Skin of body (tissue), 2 donors: ENCODE data around the gene NTNG1. TPM values are rescaled to one million over a fixed set of nuclear protein-coding genes. Genes with fewer than 3 reads are reported as not detected.

ENCODE experiments used
- DNase-seq: peaks from one replicate; lab custom pipeline; 2025; lab: John Stamatoyannopoulos, UW
- total RNA-seq: library from RNA; depleted of rRNA; stranded (reverse); fragments of >200 nt; gene quantifications from one replicate; pipeline ENCODE4 v1.2.3, GENCODE V29; 2014

NTNG1 gene
- total RNA-seq, 1 donor from 2014 or later = 9.1 TPM

DNA sequence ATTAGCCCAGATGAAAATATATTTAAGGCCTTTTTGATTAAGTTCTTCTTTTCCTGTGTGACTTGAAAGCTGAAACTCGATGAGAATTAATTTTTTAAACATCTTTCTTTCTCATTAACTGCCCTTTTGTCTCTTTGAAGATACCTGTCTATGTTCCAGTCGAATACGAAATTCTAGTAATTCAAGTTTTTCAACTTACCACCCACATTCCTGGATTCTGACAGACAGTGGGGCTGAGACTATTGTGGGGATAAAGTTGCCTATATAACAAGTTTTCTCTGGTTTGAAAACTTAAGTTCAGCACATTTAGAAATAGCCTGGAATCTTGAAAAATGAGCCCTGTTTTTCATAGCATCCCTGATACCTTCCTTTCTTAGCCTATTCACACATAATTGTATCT is 114.6 kb downstream of the NTNG1 start:
- DNase-seq = no peak

DNA sequence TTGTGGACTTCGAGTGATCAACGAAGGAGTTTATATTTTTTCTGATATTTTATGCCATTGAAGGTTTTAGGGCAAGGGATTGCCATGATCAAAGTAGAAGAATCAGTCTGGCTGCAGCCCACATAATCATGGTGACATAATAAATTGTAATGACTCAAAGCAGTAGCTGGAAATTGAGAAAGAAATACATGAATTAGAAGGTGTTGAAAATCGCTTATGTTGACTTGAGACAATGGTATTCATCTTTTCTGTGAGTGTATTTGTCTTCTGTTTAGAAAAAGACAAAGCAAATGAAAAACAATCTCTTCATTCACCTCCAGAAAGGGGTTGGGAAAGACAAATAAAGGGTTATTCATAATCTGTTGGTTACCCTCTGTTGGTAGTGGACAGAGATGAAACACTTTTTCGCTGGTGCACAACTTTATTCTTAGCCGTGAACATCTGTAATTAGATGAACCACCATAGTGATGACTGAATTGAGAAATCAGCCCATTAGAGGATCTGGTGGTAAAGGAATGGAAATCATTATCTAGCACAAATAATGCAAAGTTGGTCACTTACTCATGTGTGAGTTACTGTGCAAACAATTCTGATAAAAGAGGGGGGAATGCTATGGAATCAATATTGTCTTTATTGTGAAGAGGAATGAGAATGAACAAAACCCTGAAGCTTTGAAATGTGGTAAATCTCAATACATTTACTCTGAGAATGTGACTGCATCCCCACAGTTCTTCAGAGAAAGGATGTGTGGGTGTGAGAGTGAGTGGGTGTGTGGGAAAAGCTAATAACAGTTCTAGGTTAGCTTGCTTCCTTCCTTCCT is 121.8 kb downstream of the NTNG1 start:
- DNase-seq = no peak

DNA sequence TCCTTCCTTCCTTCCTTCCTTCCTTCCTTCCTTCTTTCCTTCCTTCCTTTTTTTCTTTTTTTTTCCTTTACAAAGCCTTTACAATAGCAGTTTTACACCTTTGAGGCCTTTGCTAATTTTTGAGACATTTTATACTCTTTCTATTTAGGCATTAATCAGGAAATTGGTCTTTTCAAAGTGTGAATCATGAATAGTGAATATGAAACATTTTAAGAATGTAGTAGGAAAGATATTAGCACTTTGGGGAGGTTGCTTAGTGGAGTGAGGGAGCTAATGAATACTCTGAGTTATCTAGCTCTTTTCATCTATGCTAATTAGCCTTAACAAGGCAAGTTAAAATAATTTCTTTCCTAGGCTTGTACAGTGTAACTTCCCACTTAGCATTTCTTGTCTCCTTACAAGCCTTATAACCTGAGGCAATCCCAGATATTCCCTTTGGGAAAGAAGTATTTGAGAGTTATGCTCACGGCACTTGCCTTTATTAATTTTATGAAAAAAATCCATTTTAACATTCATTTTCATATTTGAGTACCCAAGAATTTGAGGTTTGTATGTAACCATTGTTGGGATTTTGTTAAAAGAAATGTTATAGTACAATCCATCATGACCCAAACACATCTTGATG is 122.6 kb downstream of the NTNG1 start:
- no peak for DNase-seq

DNA sequence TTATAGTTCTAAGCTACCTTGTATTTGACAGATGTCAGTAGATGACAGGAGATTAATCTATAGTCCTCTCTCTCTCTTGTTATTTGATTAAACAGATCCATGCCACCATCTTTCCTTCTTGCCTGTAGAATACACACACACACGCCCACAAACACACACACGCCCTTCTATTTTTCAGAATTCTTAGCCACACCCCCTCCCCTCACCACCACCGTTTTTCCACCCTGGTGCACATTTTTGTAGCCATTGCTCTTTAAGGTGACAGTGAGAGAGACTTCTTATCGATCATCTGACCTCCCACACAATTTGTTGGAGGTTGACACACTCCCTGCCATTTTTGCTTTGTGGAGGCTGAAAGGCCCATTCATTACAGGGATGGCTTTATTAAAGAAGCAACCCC is 123.2 kb downstream of the NTNG1 start:
- DNase-seq = no peak

DNA sequence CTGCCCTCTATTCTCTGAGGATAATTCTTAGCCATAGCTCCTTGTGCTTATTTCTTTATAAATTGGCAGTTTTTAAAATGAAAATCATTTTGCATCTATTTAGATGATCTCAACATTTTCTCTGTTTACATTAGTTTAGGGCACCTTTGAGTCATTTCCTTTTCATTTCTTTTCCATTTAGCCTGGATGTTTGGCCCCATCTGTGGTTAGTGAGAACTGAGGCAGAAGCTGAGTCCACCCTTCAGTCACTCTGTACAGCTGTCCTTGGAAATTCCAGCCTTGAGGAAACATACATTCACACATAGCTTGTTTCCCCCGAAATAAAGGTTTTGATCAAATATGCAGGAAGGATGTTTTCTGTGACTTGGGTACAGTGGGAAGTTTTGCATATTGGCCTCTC is 123.7 kb downstream of the NTNG1 start:
- DNase-seq = no peak

DNA sequence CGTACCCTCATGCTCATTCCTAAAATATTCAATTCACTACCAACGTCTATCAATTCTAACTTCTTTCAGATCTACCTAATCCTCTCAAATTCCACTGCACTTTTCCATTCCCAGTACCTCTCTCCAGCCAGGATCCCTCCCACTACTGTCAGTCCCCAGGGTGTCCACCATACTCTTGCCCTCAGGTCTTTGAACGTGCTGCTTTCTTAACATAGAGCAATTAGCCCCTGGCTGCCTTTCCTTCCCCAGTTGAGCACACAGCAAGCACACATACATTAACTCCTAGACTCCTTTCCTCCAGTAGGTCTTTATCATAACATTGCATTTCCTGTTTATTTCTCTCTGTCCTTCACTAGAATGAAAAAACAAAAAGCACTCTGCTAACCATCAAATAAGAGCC is 126.7 kb downstream of the NTNG1 start:
- DNase-seq = no peak

DNA sequence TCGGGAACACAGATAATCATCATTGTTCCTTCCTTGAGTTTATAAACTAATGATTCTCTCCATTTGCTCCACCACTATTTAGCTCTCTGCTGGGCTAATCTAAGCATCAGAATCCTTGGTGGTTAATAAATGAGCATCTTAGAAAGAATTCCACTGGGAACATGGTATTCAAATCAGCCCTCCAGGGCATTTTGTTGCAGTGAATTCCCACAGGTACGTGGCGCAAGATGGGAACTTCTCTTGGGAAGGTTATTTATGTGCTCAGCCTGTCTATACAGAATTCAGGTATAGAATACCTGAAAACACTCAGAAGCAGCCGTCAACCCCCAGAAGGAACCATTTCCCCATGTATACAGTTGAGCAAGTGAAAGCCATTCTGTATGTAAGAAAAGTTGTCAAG is 131.5 kb downstream of the NTNG1 start:
- DNase-seq = no peak

DNA sequence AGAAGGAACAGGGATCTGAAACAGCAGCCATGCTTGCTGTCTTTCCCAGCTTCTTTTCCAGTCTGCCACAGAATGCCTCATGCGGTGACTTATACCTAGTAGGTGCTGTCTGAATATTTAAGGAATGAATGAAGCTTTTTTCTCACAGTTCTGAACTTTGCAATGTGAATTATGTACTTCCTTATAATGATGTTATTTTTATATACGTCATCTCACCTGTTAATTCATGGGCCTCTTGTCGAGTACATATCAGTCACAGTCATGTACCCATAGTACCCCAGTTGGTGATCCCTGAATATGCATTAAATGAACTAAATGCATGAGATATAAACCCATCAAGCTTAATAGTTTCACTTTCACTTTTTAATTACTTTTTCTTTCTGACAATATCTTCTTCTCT is 132.7 kb downstream of the NTNG1 start:
- no peak for DNase-seq

DNA sequence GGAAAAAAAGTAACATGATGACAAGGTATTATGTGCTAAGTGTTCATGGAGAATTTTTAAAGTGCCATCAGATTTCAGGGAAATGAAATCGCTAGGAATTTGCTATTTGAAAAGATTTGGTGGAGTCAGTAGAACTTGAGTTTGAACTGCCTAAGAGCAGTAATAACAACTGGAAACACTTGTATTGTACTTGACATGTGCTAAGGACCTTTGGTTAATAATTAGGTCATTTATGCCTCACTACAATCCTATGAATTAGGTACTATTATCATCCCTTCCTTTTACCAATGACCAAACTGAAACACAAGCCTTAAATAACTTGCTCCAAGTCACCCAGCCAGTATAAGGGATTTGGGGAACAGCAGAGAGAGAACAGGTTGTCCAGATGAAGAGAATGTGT is 133.4 kb downstream of the NTNG1 start:
- no peak for DNase-seq

DNA sequence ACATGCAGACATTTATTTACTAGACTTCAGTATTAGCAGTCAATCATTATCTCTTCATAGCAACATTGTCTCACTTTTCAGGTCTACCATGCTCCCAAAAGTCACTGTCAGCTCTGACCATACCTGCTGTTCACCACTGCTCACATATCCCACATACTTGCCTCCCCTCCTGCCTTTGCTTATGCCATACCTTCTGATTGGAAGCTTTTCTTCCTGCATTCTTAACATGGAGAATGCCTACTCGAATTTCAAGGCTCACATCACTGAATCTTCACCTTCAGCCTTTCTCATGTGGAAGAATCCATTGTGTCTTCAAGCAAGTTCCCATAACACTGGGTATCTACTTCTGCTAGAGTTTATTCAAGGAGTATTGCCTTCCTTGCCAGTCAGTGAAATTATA is 135.4 kb downstream of the NTNG1 start:
- no peak for DNase-seq

DNA sequence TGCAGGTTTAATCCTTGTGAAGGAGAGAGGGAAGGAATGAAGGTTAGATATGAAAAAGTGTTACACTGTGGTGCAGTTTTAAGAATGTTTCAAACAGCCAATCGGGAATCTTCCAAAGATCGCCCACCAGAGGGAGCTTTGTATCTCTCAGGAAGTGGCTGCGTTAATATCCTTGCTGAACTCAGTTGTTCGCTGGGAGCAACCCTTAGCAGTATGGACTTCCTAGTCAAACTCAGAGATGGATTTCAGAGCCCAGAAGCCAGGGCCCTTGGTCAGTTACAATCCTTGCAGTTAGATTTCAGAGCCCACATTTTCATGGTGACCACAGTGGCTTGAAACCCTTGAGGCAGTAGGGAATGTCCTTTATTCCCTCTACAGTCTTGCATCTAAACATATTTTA is 136.2 kb downstream of the NTNG1 start:
- DNase-seq = peak; percentile 50

DNA sequence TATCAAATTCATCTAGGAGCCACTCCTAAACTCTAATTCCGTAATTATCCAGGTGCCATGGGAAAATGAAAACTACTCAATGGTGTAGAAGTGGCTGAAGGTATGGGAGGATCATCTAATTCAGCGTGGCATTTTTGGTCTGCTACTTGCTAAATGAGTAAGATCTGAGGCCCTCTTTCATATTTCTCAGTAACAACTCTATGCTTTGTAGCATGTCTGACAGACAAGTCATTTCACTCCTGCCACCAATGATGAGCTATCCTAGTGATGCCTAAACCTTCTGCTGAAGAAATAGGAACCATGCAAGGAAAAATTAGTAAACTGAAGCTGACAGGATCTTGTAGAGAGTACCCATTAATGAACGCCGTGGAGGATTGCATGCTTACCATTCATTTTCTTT is 145.3 kb downstream of the NTNG1 start:
- no peak for DNase-seq

DNA sequence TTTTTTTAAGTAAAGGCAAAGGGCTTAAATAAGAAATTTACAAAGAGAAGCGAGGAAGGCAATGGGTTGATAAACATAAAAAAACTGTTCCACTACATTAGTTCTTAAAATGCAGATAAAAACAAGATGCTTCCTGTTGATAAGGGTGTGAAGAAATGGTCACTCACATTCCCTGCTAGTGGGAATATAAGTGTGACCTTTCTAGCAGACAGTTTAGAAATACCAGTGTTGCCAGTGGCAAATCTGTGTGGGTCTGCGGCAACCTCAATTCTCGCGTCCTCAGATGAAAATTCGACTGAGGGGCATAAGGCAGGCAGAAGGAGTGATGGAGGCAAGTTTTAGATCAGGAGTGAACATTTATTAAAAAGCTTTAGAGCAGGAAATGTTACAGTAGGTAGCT is 151.1 kb downstream of the NTNG1 start:
- DNase-seq = no peak

DNA sequence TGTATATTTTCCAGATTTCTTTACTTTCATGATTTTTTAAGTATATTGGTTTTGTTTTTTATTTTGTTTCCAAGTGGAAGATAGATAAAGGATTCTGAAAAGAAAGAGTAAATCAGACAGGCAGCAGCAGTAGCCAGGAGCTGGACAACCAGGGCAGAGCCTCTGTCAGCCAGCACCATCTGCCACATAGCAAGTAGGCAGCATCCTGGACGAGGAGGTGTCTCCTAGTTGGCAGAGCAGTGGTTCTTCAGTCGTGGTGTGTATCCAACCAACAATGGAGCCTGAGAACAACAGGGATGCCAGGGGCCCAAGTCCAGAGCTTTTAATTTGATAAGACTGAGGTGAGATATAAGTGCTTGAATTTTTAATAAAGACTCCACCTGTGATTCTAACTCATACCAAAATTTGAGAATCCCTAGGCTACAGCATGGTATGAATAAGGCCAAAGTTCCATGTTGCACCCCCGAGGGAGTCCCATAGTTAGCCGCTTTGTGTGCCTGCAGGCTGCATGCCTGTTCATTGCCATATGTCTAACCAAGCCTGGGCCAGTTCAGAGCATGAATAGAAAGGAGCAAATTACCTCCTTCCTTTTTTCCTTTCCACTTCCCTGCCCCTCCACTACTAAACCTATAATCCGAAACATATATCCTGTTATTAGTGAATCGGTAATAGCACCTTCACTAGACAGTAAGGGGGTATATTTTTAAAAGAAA is 153.2 kb downstream of the NTNG1 start:
- no peak for DNase-seq

DNA sequence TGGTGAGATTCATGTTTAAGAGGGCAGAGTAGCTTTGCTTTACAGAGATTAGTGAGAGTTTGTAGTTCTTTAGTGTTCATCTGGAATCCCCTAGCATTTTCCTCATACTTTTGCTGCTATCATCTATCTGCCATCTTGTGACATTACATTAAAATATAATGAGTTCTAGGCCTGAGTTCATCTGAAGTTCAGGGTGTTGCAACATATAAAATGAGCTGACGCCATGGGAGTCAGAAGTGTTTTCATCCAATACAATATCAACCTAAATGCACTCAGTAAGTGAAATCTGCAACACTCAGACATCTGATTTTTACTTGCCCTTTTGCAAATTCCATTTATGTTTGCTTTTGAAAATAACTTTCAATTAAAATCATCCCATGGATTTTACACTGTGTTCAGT is 153.8 kb downstream of the NTNG1 start:
- DNase-seq = no peak

DNA sequence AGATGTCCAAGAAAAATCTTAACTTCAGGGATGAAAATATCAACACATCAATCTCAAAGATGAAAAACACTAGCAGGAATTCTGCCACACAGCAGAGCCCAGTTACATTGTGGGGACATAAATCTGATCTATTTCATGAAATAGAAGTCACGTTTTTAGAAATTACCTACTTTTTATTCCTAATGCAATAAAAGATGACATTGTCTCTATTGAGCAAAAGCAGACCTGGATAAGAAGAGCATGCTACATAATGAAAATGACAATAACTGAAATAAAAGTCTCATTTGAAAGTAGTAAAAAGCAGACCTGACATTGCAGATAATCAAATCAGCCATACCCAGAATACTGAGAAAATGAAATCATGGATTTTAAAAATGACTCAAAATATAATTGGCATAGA is 156.8 kb downstream of the NTNG1 start:
- DNase-seq = no peak

DNA sequence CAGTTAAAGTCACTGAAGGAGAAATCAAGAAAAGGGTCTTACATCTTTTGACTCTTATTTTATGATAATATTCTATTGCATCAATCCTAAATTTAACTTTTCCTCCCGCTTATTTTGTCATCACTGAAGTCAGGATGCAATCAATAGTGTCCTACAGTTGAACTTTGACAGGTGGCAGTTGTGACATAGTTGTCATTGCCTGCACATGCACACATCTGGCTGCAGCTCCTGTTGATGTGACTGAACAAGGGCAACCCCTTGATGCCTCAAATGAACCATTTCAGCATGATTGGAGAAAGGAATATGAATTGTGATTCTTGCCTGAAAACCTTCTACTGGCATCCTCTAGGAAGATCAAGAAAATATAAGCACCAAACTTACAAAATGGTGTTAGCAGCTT is 157.7 kb downstream of the NTNG1 start:
- DNase-seq = no peak

DNA sequence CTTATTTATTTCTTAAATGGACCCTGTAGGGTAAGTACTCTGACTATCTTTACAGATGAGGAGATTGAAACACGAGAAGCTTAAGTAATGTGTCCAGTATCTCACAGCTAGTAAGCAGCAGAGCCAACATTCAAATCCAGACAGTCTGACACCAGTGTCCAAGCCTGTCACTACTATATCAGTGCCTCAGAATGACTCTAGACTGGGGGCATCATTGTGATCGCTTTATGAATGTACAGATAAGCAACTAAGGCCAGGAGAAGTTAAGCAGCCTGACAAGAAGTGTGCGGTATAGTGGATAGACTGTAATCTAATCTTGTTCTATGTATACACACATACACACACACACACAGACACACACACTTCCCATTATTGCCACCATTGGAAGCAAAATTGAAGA is 158.7 kb downstream of the NTNG1 start:
- no peak for DNase-seq

DNA sequence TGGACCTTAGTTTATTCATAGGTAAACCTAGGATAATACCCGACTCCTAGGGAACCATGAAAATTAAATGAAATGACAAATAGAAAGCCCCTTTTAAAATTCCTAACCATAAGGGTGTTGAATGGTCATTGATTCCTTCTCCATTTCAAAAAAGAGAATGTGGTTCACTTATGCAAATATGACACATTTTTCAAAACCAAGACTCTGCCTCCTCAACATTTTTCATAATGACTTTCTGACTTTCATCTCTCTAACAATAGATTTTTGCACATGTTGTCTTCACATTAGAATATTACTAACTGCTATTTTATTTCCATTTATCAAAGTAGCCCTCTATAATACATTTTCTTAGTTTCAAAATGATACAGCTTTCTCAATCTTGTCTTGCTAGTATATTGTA is 169.1 kb downstream of the NTNG1 start:
- no peak for DNase-seq

DNA sequence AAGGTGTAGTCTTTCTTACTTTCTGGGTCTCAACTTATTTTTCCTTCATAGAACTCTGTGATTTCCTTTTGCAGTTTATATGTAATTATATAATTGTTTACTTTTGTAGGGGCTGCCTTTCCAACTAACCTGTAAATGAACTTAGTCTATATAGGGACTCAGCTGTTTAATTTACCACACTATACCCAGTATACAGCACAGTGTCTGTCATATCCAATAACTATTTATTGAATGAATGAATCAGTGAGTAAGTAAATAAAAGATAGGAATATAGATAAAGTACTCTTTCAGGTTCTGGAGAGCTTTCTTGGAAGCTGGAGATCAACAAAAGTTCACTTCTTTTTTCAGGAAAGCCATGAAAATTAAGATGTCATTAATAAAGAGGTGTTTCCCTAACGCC is 174.8 kb downstream of the NTNG1 start:
- DNase-seq = no peak

DNA sequence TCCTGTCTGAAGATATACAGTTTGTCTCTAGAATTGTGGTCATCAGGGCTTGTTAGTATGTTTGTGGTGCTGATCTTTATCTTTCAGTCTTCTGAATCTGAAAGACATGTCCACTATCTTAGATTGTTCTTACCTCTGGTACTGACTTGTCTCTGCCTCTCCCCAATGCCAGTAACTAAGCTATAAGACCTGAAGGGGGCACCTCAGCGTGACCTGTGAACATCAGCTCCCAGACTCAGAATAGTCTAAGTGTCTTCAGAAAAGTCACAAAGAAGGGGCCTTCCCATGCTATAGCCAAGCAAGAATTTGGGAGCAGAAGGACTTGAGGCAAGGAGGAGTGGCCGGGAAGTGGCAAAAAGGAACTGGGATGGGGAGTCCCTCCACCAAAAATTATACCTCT is 178.1 kb downstream of the NTNG1 start:
- DNase-seq = no peak

DNA sequence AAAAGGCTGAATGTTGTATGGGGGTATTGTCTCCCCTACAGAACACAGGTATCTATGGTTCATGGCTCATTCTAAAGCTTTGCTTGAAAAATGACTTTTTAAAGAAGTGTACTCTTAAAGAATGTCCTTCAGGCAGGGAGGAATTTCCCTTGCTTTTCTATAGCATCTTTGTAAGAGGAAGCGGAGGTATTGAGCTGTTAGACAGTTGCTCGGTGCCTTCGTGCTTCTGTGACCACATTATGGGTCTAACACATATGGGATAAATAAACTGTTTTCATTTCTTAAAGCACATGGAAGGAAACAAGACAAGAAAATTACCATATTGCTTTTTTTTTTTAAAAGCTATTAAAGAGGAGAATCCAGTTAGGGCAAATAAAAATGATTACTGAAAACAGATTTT is 182.9 kb downstream of the NTNG1 start:
- DNase-seq = peak; percentile 27
